LNCAP (cell line): ENCODE results near the gene MYO16.

Experiments
- TF ChIP-seq, protein P1 (sequence below): fragments of 450-650 bp; IDR thresholded peaks from 2 replicates; pipeline ENCODE4 v1.5.1; 2017; ENCODE audit warnings: mild to moderate bottlenecking

MYO16 gene

GRCh38 chr13:109091249-109091648 is 461.8 kb downstream of the MYO16 start:
- TF ChIP-seq, protein P1, sequence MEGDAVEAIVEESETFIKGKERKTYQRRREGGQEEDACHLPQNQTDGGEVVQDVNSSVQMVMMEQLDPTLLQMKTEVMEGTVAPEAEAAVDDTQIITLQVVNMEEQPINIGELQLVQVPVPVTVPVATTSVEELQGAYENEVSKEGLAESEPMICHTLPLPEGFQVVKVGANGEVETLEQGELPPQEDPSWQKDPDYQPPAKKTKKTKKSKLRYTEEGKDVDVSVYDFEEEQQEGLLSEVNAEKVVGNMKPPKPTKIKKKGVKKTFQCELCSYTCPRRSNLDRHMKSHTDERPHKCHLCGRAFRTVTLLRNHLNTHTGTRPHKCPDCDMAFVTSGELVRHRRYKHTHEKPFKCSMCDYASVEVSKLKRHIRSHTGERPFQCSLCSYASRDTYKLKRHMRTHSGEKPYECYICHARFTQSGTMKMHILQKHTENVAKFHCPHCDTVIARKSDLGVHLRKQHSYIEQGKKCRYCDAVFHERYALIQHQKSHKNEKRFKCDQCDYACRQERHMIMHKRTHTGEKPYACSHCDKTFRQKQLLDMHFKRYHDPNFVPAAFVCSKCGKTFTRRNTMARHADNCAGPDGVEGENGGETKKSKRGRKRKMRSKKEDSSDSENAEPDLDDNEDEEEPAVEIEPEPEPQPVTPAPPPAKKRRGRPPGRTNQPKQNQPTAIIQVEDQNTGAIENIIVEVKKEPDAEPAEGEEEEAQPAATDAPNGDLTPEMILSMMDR = no peak

DNA sequence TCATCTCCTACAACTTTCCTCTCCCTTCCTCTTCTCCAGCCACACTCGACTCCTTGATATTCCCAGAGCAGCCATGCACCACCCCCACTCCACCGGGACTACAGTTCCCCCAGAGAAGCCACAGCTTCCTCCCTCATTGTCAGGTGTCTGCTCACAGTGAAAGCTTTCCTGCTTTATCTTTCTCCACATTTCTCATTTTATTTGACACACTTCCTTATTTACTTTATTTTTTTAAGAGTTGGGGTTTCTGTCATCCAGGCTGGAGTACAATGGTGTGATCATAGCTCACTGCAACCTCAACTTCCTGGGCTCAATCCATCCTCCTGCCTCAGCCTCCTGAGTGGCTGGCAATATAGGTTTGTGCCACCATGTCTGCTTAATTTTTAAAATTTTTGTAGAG is 464.6 kb downstream of the MYO16 start:
- TF ChIP-seq, protein P1 = no peak

GRCh38 chr13:109095126-109095525 is 465.7 kb downstream of the MYO16 start:
- TF ChIP-seq, protein P1 = no peak

DNA sequence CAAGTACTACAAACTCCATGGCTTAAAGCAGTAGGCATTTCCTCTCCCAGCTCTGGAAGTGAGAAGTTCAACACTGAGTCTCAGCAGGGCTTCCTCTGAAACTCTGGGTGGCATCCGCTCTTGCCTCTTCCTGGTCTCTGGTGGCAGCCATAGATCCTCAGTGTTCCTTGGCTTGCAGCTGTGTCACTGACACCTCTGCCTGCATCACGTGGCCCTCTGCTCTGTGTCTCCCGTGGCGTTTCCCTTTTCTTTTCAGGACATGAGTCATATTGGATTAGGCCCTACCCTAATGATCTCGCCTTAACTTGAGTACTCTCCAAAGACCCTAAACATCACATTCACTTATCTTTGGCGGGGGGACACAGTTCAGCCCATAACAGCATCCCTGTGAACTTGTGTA is 466.7 kb downstream of the MYO16 start:
- TF ChIP-seq, protein P1 = no peak

DNA sequence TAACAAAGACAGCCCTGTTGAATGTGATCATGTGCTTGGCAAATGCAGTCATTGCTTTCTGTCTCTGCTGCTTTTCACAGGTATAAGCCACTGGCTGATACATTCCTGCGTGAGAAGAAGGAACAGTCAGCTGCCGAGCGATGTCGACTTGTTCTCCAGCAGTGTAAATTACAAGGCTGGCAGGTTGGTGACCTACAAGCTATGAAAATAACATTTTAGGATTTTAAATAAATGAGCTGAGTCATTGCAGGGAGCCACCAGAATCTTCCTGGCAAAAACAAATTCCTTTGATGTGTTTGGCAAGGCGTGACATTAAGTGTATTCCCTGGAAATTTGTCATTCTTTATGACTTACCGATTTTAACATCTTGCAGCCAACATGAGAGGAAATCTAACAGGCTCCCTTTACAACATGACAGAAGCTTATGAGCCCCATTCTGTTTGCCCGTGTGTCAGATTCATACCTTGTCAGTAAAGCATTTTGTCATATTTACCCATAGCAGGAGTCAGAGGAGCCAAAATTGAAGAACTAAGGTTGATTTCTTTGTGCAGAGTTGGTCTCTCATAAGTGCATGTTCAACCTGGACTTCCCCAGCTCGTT is 471.4 kb downstream of the MYO16 start:
- TF ChIP-seq, protein P1 = no peak

- TF ChIP-seq, protein P1 = no peak
Measured at GRCh38 chr13:109101550-109102144, 472.2 kb downstream of the MYO16 start.

DNA sequence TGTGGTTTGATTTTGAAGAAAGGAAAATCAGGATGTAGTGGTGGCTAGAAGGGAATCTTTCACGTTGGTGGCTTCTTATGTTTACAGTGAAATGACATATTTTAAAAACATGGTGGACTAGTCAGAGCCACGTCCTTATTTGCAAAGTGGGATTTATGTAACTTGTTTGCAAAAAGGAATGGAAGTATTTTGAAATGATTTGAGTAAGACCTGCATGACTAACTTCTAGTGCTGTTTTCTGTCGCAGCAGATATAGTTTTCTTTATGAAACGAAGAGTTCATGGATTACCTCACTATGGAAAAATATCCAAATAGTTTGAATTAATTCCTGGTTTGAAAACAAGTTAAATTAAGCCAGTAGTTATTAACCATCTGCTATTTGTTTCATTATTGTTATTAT is 476.5 kb downstream of the MYO16 start:
- TF ChIP-seq, protein P1 = no peak
